Esophagus muscularis mucosa (tissue), 4 donors: ENCODE results near the gene BCL2L1. TPM values are rescaled to one million over a fixed set of nuclear protein-coding genes. Genes with fewer than 3 reads are reported as not detected.
A peak's percentile ranks its signal among the peaks of the same experiment; 100 is the strongest.

Source experiments
- DNase-seq: peaks from one replicate; pipeline ENCODE4 v3.0.0-alpha.2; 2017; ENCODE audit errors: extremely low spot score
- H3K27ac ChIP-seq, 4 donors: fragments of 200-600 bp; sonication (generic); replicated peaks in 1 of 4; 1 replicate in 3 of 4; 2 replicates in 1 of 4; pipeline ENCODE4 v1.5.1; 2016 to 2019; ENCODE audit warnings: mild to moderate bottlenecking in 1 of 4
- H3K27me3 ChIP-seq, 4 donors: fragments of 200-600 bp; sonication (generic); one replicate each; pipeline versions ENCODE4 v1.5.1 to v1.6.0; 2016 to 2019
- H3K36me3 ChIP-seq, 4 donors: fragments of 200-600 bp; sonication (generic); one replicate each; pipeline ENCODE4 v1.5.1; 2016 to 2019
- H3K4me1 ChIP-seq, 4 donors: fragments of 200-600 bp; sonication (generic); one replicate each; pipeline ENCODE4 v1.5.1; 2016 to 2019
- H3K4me3 ChIP-seq, 4 donors: fragments of 200-600 bp; sonication (generic); 1 replicate in 2 of 4; 2 replicates in 2 of 4; pipeline ENCODE4 v1.5.1; 2016 to 2019; ENCODE audit warnings: mild to moderate bottlenecking in 4 of 4, moderate library complexity in 1 of 4
- H3K9me3 ChIP-seq, 4 donors: fragments of 200-600 bp; sonication (generic); 1 replicate in 3 of 4; 2 replicates in 1 of 4; pipeline ENCODE4 v1.5.1; 2016 to 2019
- CTCF ChIP-seq, 3 experiments: fragments of 200-600 bp in 2 of 3; fragments of 450-650 bp in 1 of 3; sonication (generic) in 2 of 3; IDR thresholded peaks; one replicate each; pipeline ENCODE4 v1.5.1; 2017 to 2019; ENCODE audit warnings: antibody characterized with exemption in 3 of 3, mild to moderate bottlenecking in 2 of 3, moderate library complexity in 1 of 3
- EP300 ChIP-seq: sonication (generic); formaldehyde crosslinking; IDR thresholded peaks from one replicate; pipeline ENCODE4 v1.6.1; 2017; ENCODE audit warnings: antibody characterized with exemption
- POLR2A ChIP-seq: fragments of 450-650 bp; IDR thresholded peaks from one replicate; pipeline ENCODE4 v1.6.1; 2017; ENCODE audit warnings: antibody characterized with exemption, moderate library complexity, mild to moderate bottlenecking, low read depth
- POLR2AphosphoS5 ChIP-seq, 2 donors: sonication (generic); formaldehyde crosslinking; IDR thresholded peaks; one replicate each; pipeline ENCODE4 v1.6.1; 2017; ENCODE audit warnings: antibody characterized with exemption in 2 of 2
- WGBS: methylation state at CpG from one replicate; pipeline ENCODE4 v1.1.5; 2018; 5-methylcytosine and 5-hydroxymethylcytosine counted together
- intact Hi-C: fragments of 100-400 bp; cut with DNase I; formaldehyde crosslinking; loops from one replicate; pipeline ENCODE4 v1.15.1; 2023
- total RNA-seq, 4 donors: library from RNA; depleted of rRNA; stranded (reverse); fragments of >200 nt; gene quantifications; one replicate each; pipeline versions ENCODE4 v1.1.0 to v1.2.1, GENCODE V29; 2016

BCL2L1 gene
- total RNA-seq, 4 donors from 2014 or later: 94.3 to 181 (median 140) TPM

- WGBS: 64% methylated on average over 2 of the region's 2 CpGs
- Histone ChIP-seq H3K9me3 (no peaks in the 10 kb centered on the region), H3K4me3 (no peak overlapping the region), H3K27ac (peak overlapping the region; percentile 41 to 93 (median 58)), H3K4me1 (peaks cover 79 to 96% (median 90%) of the 10 kb centered on the region in 4 donors), H3K27me3 (no peaks in the 10 kb centered on the region), H3K36me3 (peaks cover 0 to 66% (median 36%) of the 10 kb centered on the region in 4 donors)
- TF ChIP-seq EP300 (no peak), CTCF (IDR thresholded peaks at IDR 0.05) (no peak), POLR2A (no peak), POLR2AphosphoS5 (IDR thresholded peaks at IDR 0.05) (peak; percentile 15 to 20)
- intact Hi-C loops: loop anchor here (5.0 kb wide), 1 partner anchor 36 kb away; no protein-coding TSS in a partner anchor
- DNase-seq: no peak
These were observed 14.5 kb downstream of the BCL2L1 start for GRCh38 chr20:31707994-31708735.

GRCh38 chr20:31707258-31707615 lies 15.4 kb downstream of the BCL2L1 start:
- Histone ChIP-seq H3K4me3 (no peak overlapping the region), H3K27ac (peak overlapping the region in 1 of 4 donors; percentile 49), H3K4me1 (peaks cover 76 to 99% (median 84%) of the 10 kb centered on the region in 4 donors), H3K27me3 (no peaks in the 10 kb centered on the region), H3K36me3 (peaks cover 0 to 75% (median 36%) of the 10 kb centered on the region in 4 donors), H3K9me3 (no peaks in the 10 kb centered on the region)
- intact Hi-C loops: loop anchor here (5.0 kb wide), 1 partner anchor 35 kb away; no protein-coding TSS in a partner anchor
- no peak for DNase-seq
- 93% methylated on average over 5 of the region's 5 CpGs for WGBS
- TF ChIP-seq EP300: no peak
- TF ChIP-seq CTCF (IDR thresholded peaks at IDR 0.05): no peak
- TF ChIP-seq POLR2AphosphoS5 (IDR thresholded peaks at IDR 0.05): no peak
- no peak for TF ChIP-seq POLR2A

- peaks cover 76 to 99% (median 84%) of the 10 kb centered on the region in 4 donors for H3K4me1 ChIP-seq
- H3K4me3 ChIP-seq: no peak overlapping the region
- intact Hi-C loops: loop anchor here (5.0 kb wide), 1 partner anchor 34 kb away; no protein-coding TSS in a partner anchor
- H3K27ac ChIP-seq: peak overlapping the region in 2 of 4 donors; percentile 48 to 49
- TF ChIP-seq CTCF (IDR thresholded peaks at IDR 0.05): no peak
- no peak for TF ChIP-seq POLR2A
- TF ChIP-seq POLR2AphosphoS5 (IDR thresholded peaks at IDR 0.05): no peak
- TF ChIP-seq EP300: no peak
- no peaks in the 10 kb centered on the region for H3K27me3 ChIP-seq
- H3K9me3 ChIP-seq: no peaks in the 10 kb centered on the region
- 96% methylated on average over 2 of the region's 2 CpGs for WGBS
- no peak for DNase-seq
- peaks cover 0 to 81% (median 36%) of the 10 kb centered on the region in 4 donors for H3K36me3 ChIP-seq
These were observed 15.9 kb downstream of the BCL2L1 start for GRCh38 chr20:31706607-31707257.

GRCh38 chr20:31705598-31706597 lies 16.8 kb downstream of the BCL2L1 start:
- Histone ChIP-seq H3K9me3 (no peaks in the 10 kb centered on the region), H3K4me3 (no peak overlapping the region), H3K36me3 (peaks cover 0 to 81% (median 36%) of the 10 kb centered on the region in 4 donors), H3K27me3 (no peaks in the 10 kb centered on the region), H3K4me1 (peaks cover 76 to 96% (median 84%) of the 10 kb centered on the region in 4 donors), H3K27ac (peak overlapping the region in 3 of 4 donors; percentile 45 to 49 (median 48))
- intact Hi-C loops: loop anchor here (5.0 kb wide), 1 partner anchor 34 kb away; no protein-coding TSS in a partner anchor
- WGBS: 88% methylated on average over 4 of the region's 4 CpGs
- TF ChIP-seq POLR2A (no peak), CTCF (IDR thresholded peaks at IDR 0.05) (no peak)
- DNase-seq: no peak
